Vein endothelial cell (primary cell): ENCODE results near the gene CACUL1. TPM values are rescaled to one million over a fixed set of nuclear protein-coding genes. Genes with fewer than 3 reads are reported as not detected.

ENCODE experiments used
- total RNA-seq: library from RNA; depleted of rRNA; stranded (reverse); fragments of >200 nt; gene quantifications from 2 replicates; pipeline ENCODE4 v1.2.3, GENCODE V29; 2012

Gene CACUL1
- total RNA-seq = 34.6 and 42.1 TPM in 2 replicates

GRCh38 chr10:118754556-118755423 lies at the start of gene CACUL1:
TSS of gene CACUL1 (minus strand) at chr10:118754970. CDS start at chr10:118754762, 208 bp downstream.

Other genes starting within 250 kb of the CACUL1 start
- not detected in 2 replicates for gene PRLHR, start 159.3 kb downstream of the CACUL1 start, total RNA-seq